IMR-90 (cell line): ENCODE measurements around the gene CHCHD2.
"Not testable (repeated sequence)": the region's sequence is repeated elsewhere in the genome, so short reads cannot be mapped to it uniquely, and the experiment has no call there.

Experiments
- POLR2A ChIP-seq: IDR thresholded peaks from 2 replicates; pipeline ENCODE4 v1.6.1; 2012; ENCODE audit warnings: mild to moderate bottlenecking, low read depth, low read length
- TF ChIP-seq, protein P1 (sequence below): conservative IDR thresholded peaks from 2 replicates; pipeline ENCODE4 v1.5.1; 2012; ENCODE audit warnings: mild to moderate bottlenecking, low read depth, low read length, improper control_type of control experiment

DNA sequence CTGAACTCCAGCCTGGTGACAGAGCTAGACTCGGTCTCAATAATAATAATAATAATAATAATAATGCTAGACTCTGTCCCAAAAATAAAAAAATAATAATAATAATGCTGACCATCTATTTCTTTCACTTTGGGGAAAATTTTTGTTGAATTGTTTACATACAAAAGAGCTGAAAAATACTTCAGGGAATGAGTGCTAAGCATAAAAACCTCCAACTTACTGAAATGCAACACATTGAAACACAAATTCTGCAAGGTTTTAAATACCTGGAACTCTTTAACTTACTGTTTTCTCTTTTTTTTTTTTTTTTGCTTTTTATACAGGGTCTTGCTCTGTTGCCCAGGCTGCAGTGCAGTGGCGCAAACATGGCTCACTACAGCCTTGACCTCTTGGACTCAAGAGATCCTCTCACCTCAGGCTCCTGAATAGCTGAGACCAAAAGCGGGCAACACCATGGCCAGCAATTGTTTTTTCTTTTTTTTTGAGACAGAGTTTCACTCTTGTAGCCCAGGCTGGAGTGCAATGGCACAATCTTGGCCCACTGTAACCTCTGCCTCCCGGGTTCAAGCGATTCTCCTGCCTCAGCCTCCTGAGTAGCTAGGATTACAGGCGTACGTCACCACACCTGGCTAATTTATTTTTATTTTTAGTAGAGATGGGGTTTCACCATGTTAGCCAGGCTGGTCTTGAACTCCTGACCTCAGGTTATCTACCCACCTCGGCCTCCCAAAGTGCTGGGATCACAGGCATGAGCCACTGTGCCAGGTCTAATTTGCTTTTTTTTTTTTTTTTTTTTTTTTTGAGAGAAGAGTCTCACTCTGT lies 7.9 kb downstream of the CHCHD2 start:
- TF ChIP-seq, protein P1, sequence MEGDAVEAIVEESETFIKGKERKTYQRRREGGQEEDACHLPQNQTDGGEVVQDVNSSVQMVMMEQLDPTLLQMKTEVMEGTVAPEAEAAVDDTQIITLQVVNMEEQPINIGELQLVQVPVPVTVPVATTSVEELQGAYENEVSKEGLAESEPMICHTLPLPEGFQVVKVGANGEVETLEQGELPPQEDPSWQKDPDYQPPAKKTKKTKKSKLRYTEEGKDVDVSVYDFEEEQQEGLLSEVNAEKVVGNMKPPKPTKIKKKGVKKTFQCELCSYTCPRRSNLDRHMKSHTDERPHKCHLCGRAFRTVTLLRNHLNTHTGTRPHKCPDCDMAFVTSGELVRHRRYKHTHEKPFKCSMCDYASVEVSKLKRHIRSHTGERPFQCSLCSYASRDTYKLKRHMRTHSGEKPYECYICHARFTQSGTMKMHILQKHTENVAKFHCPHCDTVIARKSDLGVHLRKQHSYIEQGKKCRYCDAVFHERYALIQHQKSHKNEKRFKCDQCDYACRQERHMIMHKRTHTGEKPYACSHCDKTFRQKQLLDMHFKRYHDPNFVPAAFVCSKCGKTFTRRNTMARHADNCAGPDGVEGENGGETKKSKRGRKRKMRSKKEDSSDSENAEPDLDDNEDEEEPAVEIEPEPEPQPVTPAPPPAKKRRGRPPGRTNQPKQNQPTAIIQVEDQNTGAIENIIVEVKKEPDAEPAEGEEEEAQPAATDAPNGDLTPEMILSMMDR: not testable (repeated sequence)
- TF ChIP-seq POLR2A: not testable (repeated sequence)
